GM21360 (cell line): Measurements from ENCODE around the gene SLC25A5.
"Not testable (repeated sequence)": the region's sequence is repeated elsewhere in the genome, so short reads cannot be mapped to it uniquely, and the experiment has no call there.

Experiments
- ATAC-seq: cut with Tn5 transposase; IDR thresholded peaks from one replicate; pipeline ENCODE4 v1.9.1; 2021; ENCODE audit warnings: mild to moderate bottlenecking, moderate library complexity; ENCODE audit not compliant: unreplicated experiment

SLC25A5 gene

DNA sequence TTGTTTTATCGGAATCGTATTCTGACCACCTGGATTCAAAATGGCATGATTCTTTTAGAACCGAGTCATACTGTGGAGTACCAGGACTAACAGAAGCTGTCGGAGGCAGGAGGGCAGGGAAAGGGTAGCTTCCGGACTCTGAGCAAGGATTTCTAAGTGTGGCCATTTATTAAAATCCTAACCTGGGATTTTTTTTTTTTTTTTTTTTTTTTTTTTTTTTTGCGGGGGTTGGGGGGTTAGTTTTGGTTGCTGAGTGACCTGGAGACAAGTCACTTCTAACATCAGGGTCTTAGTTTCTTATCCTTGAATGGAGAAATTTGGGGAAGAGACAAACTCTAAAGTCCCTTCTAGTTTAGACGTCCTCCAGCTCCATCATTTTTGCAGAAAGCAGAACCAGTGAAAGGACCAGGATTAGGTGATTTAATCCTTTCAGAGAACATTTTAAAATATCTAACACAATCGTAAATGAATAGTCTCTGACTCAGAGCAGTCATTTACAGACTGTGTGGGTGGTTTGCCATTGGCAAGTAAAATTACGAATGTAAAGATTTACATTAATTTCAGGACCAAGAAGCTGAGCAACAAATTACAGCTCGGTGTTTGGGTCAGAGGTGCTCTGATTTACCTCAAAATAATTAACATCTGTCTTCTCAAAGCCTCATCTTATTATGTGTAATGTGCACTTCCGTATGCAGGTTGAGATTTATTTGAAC, 7.3 kb downstream of the SLC25A5 start:
- ATAC-seq: no peak

DNA sequence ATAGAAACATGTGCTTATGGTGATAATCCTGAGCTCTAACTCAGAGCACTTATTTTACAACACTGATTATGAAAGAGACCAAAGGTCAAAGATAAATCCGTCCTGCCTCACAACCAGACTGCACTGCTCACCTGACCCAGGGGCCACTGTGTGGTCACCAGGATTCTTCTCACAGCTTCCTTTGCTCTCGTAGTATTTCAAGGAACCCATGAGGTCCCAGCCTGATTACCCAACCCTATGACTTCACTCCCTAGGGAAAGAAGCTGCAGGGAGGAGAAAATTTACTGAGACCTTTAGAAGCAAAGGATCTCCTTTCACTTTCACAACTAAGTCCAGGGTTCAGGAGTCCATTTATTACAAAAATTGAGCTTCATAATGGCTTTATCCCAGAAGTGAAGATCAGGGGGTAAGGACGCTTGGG, 9.6 kb downstream of the SLC25A5 start:
- ATAC-seq: no peak

DNA sequence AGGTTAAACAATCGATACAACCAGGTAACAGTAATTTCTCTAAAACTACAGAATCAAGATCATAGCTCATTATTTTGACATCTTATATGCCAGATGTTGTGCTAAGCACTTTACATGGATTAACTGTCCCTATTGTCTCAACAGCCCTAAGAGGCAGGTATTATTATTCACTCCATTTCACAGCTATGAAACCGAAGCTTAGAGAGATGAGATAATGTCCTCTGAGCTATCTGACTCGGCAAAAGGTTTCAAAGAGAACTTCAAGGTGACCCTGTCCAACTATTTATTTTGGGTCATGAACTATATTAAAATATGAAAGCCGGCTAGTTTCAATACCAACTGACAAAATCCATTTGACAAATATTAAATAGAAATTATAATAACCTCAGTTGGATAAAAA, 10.3 kb downstream of the SLC25A5 start:
- no peak for ATAC-seq

DNA sequence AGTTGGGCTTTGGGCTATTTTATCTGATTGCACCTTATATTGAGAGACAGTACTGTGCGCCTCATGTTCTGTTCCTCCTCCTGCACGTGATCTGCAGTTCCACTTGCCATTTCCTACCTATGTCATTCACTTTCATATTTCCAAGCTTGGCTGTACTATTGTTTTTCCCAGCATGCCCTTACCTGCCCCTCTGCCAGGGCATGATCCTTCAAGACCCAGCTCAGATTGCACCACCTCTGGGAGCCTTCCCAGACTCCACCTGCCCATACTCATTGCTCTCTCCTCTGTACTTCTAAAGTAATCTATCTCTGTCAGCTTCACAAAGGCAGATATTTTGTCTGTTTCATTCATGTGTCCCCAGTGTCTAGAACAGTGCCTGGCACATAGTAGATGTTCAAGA, 11.6 kb downstream of the SLC25A5 start:
- ATAC-seq: no peak

DNA sequence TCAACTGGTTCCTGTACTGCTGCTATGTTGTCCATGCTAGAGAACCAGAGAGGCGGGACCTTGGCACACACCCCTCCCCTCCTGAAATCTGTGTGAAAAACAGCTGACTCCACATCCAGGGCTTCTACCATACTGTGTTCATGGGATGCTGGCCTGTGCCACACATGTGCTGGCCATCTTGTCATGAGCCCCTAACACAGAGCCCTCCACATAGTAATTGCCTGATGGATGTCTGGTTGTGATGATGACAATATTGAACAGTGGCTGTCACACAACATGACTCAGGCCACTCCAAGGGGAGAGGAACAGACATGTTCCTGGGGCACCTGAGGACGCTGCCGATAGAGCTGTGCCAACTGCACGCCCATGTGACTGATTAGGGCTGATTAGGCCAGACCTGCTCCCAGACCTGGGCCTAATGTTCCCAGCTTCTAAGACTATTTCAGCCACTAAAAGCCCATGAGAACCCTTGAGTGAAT, 13.1 kb downstream of the SLC25A5 start:
- no peak for ATAC-seq

DNA sequence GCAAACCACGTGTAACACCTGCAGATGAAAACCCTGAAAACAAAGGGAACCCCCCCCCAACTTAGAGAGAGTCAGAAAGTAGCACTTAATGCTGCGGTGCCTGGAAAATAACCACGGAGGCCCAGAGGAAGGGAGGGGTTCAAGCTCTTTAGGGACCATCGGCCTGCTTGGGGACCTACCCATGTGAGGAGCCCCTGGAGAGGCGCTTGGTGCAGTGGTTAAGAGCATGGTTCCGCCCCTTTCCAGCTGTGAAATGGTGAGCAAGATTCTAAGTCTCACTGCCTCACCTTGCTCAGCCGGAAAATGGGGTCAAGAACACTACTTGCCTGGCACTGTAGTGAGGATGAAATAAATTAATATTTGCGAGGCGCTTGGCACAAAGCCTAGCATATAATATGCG, 13.8 kb downstream of the SLC25A5 start:
- no peak for ATAC-seq

DNA sequence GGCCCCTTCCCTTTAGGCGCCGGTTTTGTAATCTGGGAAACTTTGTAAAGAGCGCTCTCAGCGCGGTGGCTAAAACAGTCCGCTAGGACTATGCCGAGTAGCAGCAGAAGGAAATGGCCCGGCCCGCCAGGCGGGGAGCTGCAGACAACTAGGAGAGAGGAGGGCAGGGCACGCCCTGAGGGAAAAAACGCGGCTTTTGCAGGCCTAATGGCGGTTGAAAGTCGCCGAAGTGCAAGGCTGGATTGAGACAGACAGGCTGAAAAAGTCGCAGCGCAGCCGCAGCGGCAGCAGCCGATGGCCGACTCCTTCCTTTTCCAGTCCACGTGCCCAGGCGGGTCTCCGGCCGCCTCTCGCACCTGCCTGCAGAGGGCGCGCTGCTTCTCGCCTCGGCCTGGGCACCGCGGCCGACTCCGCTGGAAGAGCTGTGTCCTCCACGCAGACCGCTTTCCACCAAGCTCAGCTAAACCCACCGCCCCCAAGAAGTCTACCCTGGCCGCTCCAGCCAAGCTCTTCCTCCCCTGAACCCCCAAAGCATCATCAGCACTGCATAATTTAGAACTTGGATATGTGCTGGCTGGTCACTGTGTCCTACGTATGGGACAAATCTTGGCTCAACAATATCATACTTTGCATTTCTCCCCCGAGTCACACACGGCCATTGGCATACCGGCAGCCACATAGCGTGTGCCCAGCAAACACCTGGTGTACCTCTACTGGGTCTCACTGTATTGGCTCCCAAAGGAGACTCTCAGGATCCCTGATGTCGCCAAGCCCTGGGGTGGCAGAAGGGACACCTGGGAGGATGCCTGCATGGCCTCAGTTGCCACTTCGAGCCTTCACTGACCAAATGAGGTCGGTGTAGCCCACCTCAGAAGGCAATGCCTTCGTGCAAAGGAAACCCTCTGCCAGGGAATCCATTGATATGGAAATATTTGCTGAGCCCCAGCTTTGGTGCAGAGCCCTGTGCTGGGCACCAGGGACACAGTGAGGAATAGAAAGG, 14.5 kb downstream of the SLC25A5 start:
- no peak for ATAC-seq

DNA sequence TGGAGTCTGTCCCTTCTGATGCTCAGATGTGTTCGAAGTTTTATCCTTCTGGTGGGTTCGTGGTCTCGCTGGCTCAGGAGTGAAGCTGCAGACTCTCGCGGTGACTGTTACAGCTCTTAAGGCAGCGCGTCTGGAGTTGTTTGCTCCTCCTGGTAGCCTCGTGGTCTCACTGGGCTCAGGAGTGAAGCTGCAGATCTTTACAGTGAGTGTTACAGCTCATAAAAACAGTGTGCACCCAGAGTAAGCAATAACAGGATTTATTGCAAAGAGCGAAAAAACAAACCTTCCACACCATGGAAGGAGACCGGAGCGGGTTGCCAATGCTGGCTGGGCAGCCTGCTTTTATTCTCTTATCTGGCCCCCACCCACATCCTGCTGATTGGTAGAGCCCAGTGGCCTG, 18.5 kb downstream of the SLC25A5 start:
- ATAC-seq: no peak

DNA sequence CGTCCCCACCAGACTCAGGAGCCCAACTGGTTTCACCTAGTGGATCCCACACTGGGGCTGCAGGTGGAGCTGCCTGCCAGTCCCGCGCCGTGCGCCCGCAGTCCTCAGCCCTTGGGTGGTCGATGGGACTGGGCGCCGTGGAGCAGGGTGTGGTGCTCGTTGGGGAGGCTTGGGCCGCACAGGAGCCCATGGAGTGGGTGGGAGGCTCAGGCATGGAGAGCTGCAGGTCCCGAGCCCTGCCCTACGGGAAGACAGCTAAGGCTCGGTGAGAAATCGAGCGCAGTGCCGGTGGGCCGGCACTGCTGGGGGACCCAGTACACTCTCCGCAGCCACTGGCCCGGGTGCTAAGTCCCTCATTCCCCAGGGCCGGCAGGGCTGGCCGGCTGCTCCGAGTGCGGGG, 19.5 kb downstream of the SLC25A5 start:
- ATAC-seq: not testable (repeated sequence)

DNA sequence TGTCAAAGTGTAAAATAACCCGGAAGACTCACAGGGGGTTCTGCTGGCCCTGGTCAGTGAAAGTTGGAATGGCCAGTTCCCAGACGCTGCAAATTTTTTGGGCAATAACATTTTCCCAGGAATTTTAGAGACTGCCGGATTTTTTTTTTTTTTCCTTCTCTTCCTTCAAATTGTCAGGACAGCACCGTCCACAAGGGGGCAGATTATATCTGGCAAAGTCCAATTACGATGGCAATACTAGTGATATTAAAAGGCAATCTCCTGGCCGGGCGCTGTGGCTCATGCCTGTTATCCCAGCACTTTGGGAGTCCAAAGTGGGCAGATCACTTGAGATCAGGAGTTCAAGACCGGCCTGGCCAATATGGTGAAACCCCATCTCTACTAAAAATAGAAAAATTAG, 20.5 kb downstream of the SLC25A5 start:
- ATAC-seq: no peak

DNA sequence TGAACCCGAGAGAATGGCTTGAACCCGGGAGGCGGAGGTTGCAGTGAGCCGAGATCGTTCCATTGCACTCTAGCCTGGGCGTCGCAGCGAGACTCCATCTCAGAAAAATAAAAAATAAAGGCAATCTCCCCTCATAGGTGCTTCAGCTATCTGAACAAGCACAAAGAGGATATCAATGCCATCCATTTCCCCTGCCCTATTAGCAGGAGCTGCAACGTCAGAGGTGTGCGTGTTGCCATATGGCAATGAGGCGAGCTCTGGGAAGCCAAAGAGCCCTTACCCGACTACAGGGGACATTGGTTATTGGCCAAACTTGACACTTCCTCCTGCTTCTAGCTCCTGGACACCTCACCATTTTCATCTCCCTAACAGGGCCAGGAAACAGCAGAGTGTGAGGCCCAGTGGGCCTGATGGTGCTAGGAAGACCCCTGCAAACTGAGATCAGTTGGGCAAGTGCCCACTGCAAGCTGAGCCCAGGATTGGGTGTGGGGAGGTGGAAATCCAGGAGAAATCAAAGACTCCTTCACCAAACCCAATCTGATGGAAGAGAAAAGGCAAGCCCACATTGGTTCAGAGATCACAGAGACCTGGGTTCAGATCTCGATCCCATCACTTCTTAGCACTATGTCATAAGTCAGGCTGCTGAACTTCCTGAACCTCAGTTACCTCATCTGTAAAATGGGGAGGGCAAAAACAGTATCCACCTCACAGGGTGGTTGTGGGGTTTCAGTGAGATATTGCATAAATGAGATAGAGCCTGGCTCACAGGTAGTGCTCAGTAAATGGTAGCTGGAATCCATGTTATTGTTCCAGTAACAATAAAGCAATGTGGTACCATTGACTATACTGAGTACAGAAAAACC, 21.2 kb downstream of the SLC25A5 start:
- no peak for ATAC-seq

DNA sequence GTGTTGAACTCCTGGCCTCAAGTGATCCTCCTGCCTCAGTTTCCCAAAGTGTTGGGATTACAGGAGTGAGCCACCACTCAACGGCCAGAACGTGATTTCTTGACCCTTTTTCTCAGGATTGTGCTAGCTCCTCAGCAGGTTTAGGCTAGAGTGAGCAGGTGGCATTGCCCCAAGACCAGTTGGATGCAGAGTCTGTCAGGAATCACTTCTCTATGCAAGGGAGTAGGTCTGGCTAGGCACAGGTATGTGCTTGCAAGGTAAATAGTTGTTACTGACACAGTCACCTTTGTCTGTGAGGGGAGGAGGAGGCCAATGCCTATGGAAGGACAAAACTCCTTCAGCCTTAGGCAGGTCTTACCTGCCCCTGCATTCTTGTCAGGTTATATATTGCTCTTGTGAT, 24.2 kb downstream of the SLC25A5 start:
- ATAC-seq: no peak

DNA sequence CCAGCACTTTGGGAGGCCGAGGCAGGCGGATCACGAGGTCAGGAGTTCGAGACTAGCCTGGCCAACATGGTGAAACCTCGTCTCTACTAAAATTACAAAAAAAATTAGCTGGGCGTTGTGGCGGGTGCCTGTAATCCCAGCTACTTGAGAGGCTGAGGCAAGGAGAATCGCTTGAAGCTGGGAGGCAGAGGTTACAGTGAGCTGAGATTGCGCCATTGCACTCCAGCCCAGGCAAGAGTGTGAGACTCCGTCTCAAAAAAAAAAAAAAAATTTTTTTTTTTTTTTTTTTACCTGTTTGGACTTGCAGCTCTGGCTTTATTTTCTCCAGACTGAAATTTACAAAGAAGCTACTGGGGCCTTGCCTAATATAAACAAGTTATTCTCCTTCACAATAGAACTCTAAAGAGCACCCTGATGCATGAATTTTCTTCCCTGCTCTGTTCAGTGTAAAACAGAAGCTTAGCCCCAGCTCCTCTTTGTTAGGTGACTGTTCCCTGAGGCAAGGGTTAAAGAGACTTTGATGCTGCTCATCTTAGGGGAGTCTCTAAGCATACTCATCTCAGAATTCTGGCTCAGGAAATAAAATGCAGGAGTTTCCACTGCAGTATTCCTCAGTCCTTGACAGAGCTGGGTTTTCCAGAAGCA, 25.7 kb downstream of the SLC25A5 start:
- not testable (repeated sequence) for ATAC-seq

DNA sequence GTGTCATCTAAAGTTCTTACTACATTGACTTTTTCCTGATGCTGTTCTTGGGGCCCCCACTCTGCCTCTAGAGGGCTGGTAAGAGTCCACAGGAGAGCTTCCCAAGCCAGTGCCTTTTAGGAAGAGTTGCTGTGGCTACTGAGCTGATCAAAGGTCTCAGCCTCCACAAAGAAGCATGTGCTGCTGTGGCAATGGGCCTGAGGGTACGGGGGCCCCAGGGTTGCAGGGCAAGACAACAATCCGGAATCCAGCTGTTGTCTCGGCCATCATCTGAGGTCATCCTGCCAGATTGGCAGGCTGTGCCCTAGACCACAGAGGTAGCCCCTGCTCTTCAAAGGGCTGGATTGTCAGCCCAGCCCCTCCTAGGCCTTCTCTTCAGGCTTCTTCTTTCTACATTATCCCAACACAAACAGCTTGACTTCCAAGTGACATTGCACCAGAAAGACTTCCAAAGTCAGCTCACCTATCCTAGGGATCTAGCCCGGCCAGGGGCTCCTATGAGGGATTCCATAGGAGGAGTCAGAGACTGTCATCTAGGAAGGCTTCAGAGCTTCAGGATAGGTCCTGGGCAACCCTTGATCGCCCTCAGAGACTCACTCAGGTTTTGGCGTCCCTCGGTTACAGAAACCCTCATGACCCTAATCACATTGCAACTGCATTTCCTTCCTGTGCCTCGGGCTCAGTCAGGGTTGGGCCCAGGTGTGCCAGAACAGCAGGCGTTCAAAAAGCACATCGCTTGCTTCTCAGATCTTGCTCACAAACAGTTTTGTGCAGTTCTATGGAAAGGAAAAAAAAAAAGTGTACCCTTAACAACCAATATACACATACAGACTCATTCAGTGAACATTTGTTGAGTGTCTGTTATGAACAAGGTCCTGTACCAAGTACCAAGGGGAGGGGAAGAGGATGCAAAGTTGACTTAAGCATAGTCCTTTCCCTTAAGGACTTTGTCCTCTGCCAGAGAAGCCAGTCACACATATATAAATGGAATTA, 27.8 kb downstream of the SLC25A5 start:
- ATAC-seq: no peak

DNA sequence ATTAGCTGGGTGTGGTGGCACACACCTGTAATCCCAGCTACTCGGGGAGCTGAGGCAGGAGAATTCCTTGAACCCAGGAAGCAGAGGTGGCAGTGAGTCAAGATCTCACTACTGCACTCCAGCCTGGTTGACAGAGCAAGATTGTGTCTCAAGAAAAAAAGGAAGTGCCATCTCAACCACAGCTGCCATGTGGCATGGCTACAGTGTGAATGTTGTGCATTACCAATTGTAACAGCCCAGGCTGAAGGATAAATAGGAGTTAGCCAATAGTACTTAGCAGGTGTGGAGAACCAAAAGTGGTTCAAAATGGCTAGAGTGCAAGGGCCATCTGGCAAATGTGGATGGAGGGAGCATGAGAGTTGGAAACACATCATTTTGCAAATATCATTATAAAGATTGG, 28.9 kb downstream of the SLC25A5 start:
- no peak for ATAC-seq

DNA sequence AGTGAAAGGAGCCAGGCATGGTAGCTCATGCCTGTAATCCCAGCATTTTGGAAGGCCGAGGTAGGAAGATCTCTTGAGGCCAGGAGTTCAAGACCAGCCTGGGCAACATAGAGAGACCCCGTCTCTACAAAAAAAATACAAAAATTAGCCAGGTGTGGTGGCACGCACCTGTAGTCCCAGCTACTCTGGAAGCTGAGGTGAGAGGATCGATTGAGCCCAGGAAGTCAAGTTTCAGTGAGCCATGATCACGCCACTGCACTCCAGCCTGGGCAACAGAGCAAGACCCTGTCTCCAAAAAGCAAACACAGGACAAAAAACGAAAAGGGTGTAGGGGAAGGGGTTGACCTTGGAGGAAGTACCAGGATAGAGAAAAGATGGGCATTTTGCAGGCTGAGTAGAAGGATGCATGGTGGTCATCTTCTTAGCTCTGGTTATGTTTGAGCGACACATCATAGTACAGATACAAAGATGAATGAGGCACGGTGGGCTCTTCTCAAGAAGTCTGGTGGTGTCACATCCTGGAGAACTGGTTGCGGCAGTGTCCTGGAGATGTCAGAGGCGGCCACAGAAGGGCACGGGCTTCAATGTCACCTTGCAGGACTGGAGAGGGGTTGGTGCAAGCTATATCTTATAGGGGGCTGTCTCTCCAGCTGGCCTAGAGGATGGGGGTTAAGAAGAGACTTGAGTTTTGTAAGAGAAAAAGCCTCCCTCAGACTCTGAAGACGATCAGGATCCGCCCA, 32.0 kb downstream of the SLC25A5 start:
- no peak for ATAC-seq

DNA sequence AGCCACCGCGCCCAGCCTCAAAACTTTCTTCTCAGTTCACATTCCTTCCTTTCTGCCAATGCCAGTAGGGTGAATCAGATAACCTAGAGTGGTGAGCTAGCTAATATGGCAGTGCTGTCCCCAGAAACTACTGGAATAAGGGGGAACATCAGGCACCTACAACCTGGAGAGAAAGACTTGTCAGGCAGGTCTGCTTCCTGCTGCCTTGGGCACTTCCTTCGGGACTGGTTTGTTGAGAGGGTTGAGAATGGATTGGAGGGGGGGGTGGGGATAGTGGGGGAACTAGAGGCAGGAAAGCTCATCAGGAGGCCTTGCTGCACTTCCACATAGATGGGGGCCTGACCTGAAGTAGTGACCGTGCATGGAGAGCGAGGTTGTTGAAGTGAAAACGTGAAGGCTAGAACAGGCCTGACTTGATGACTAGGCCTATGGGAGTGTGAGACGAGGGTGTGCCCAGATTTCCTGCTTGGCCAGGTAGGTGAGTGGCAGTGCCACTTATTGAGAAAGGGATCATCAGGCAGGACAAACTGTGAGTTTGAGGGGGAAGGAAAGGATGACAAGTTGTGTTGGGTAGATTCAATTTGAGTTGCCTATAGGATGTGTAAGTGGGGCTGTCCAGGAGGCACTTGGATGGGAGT, 33.4 kb downstream of the SLC25A5 start:
- ATAC-seq: no peak
